ENCODE data around the gene C10orf90. TPM values are rescaled to one million over a fixed set of nuclear protein-coding genes. Genes with fewer than 3 reads are reported as not detected.
A peak's percentile ranks its signal among the peaks of the same experiment; 100 is the strongest.

The C10orf90 gene
- total RNA-seq, 2 experiments from 2014 or later, result not detected

GRCh38 chr10:126584836-126585235 is 85.7 kb downstream of the C10orf90 start:
- Mint-ChIP-seq H3K9me3 (no peaks in the 10 kb centered on the region), H3K36me3 (ENCODE audit: low read depth) (no peaks in the 10 kb centered on the region), H3K27ac (no peak overlapping the region), H3K4me1 (no peaks in the 10 kb centered on the region), H3K27me3 (no peaks in the 10 kb centered on the region), H3K4me3 (no peak overlapping the region)
- no peak for DNase-seq
- POLR2A ChIA-PET, result no interaction called here
- CTCF ChIA-PET, result no interaction called here

DNA sequence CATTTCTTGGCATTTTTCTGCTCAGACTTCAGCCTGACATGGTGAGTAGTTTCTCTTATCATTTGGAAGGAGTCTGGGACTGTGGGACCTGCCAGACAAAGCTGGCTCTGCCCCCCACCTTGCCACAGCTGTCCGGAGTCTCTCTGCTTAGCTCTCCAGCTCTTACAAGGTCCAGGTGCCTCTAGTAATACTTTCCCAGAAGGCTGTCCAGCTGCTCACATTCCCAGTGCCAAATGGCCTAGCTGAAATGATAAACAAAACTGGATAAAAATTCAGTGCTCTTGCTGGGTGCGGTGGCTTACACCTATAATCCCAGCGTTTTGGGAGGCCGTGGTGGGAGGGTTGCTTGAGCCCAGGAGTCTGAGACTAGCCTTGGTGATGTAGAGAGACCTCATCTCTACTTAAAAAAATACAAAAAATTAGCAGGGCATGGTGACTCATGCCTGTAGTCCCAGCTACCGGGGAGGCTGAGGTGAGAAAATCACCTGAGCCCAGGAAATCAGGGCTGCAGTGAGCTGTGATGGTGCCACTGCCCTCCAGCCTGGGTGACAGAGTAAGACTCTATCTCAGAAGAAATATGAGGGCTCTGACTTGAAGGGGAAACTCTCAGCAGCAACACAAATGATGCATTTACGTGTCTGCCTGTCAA is 86.8 kb downstream of the C10orf90 start:
- ChIA-PET POLR2A (no interaction called here), CTCF (no interaction called here)
- Mint-ChIP-seq H3K27ac (no peak overlapping the region), H3K4me1 (no peaks in the 10 kb centered on the region), H3K27me3 (no peaks in the 10 kb centered on the region), H3K9me3 (no peaks in the 10 kb centered on the region), H3K36me3 (ENCODE audit: low read depth) (no peaks in the 10 kb centered on the region), H3K4me3 (no peak overlapping the region)
- no peak for DNase-seq

DNA sequence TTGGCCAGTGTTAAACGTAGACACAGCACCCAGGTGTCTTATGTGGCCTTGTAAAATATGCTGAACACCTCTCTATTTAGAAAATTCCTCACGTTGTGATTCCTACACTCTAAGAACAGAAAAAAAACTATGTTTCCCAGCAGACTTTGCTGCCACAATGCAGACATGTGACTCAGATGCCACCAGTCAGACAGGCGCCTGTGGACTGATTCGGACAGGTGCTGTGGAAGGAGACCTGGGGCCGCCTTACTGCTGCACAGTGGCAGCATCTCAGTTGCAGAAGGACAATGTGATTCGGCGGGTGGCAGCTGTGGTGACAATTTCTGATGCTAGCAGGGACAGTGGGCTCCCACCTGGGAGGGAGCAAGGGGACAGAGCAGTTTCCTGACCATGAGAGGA is 88.8 kb downstream of the C10orf90 start:
- H3K27me3 Mint-ChIP-seq, result no peaks in the 10 kb centered on the region
- ChIA-PET CTCF (no interaction called here), POLR2A (interaction anchor here (0.6 kb wide), 1 partner anchor 1429 kb away, joined by 3 read pairs; no protein-coding TSS in a partner anchor)
- H3K4me3 Mint-ChIP-seq, result no peak overlapping the region
- H3K27ac Mint-ChIP-seq, result no peak overlapping the region
- H3K36me3 Mint-ChIP-seq (ENCODE audit: low read depth), result no peaks in the 10 kb centered on the region
- no peaks in the 10 kb centered on the region for H3K4me1 Mint-ChIP-seq
- H3K9me3 Mint-ChIP-seq, result no peaks in the 10 kb centered on the region
- DNase-seq, result no peak

GRCh38 chr10:126580873-126581647 is 89.4 kb downstream of the C10orf90 start:
- ChIA-PET CTCF (no interaction called here), POLR2A (no interaction called here)
- Mint-ChIP-seq H3K9me3 (no peaks in the 10 kb centered on the region), H3K4me3 (no peak overlapping the region), H3K36me3 (ENCODE audit: low read depth) (no peaks in the 10 kb centered on the region), H3K27me3 (no peaks in the 10 kb centered on the region), H3K27ac (no peak overlapping the region), H3K4me1 (no peaks in the 10 kb centered on the region)
- DNase-seq, result no peak

DNA sequence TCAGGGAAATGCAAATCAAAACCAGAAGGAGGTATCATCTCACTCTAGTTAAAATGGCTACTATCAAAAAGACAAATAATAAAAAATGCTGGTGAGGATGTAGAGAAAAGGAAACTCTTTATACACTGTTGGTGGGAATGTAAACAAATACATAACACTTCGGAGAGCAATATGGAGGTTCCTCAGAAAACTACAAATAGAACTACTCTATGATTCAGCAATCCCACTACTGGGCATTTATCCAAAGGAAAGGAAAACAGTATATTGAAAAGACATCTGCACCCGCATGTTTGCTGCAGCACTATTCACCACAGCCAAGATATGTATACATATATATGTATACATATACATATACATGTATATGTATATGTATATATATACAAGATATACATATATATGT is 94.2 kb downstream of the C10orf90 start:
- Mint-ChIP-seq H3K27ac (no peak overlapping the region), H3K27me3 (no peaks in the 10 kb centered on the region), H3K36me3 (ENCODE audit: low read depth) (no peaks in the 10 kb centered on the region), H3K4me3 (no peak overlapping the region), H3K9me3 (no peaks in the 10 kb centered on the region), H3K4me1 (no peaks in the 10 kb centered on the region)
- ChIA-PET POLR2A (no interaction called here), CTCF (no interaction called here)
- no peak for DNase-seq

DNA sequence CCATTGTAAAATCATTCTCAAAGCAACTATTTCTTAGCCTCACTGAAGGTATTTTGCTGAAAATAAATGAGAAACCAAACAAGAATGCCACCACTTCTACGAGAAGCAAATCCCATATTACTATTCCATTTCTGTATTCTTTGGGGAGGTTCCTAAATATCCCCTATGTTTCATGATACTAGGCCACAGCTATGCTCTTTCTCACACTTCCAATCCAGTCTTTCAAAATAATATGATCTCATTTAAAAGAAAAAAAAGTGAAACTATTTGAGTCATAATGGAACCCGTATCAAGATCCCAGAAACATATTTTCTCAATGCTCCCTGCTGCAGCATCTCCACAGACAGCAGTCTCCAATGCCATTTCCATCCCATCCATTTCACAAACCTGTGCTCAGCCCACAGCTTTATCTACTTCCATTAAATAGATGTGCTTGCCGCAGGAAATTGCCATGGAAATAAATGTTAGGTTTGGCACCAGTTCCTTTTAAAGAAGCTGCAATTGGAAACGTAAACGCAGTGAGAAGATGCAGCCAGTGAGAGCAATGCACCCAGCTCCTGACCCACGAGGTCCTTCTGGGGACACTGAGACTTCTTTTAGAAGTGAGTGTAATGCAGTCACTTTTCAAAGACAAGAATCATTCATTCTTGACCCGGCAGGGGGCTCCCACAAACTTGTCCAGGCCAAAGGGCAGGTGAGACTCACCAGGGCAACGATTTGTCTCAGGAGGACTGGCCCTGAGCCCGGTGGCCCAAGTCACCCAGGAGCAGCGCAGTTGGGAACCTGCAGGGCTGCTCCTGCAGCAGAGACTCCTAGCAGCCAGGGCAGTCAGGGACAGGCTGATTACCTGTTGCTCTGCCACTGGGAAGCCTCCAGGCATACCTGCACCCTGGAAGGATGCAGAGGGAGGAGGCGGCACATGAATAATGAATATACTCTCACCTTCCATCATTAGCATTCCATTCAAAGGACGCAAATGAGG is 99.6 kb downstream of the C10orf90 start:
- Mint-ChIP-seq H3K27ac (no peak overlapping the region), H3K9me3 (no peaks in the 10 kb centered on the region), H3K36me3 (ENCODE audit: low read depth) (no peaks in the 10 kb centered on the region), H3K4me3 (no peak overlapping the region), H3K27me3 (no peaks in the 10 kb centered on the region), H3K4me1 (no peaks in the 10 kb centered on the region)
- DNase-seq, result no peak
- POLR2A ChIA-PET, result no interaction called here
- CTCF ChIA-PET, result no interaction called here

DNA sequence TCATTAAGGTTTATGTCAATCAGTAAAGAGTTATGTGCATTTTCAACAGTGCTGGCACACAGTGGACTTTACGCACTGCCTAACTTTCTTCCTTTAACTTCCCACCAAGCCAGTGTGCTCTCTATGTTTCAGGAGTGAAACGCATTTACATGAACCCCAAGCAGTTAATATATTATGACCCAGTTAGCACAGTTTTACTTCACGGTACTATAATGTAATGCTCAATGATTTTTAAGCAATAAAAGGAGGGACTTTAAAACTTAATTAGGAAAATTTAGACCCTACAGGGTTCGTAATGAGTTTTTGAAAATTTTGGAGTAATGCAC is 100.3 kb downstream of the C10orf90 start:
- Mint-ChIP-seq H3K36me3 (ENCODE audit: low read depth) (no peaks in the 10 kb centered on the region), H3K27ac (no peak overlapping the region), H3K9me3 (no peaks in the 10 kb centered on the region), H3K4me3 (no peak overlapping the region), H3K4me1 (no peaks in the 10 kb centered on the region), H3K27me3 (no peaks in the 10 kb centered on the region)
- ChIA-PET POLR2A (no interaction called here), CTCF (no interaction called here)
- DNase-seq, result no peak

DNA sequence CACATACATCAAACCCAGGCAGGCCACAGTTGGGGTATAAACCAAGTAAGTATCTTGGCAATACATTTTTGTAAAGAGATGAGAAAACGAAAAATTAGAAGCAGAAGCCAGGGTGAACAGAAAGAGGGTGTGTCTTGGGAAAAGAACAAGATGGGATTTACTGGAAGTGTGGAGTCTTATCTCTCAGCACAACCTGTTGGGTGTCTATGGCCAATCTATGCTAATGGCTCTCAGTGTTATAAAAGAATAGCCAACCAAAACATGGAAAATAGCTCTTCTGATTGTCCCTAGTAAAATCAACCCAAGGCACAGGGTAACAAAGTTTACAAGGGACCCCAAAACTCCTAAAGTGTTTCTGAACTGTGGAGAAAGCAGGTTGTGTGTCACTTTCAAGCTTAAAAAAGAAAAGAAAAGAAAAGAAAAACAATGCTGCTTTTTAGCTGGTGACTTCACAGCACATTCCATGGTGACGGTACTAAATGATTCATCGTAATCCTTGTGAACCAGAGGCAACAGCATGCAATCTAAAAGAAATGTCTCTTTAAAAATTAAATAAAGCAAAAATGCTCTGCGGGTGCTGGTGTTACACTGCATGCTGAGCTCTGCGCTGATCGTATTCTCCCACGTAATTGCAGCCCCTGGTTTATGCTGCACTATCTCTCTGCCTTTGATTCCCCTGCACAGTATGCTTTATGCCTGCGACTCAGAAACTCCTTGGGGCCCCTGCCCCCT is 100.8 kb downstream of the C10orf90 start:
- Mint-ChIP-seq H3K36me3 (ENCODE audit: low read depth) (no peaks in the 10 kb centered on the region), H3K9me3 (no peaks in the 10 kb centered on the region), H3K4me1 (no peaks in the 10 kb centered on the region), H3K27ac (no peak overlapping the region), H3K4me3 (no peak overlapping the region), H3K27me3 (no peaks in the 10 kb centered on the region)
- ChIA-PET POLR2A (no interaction called here), CTCF (no interaction called here)
- no peak for DNase-seq

DNA sequence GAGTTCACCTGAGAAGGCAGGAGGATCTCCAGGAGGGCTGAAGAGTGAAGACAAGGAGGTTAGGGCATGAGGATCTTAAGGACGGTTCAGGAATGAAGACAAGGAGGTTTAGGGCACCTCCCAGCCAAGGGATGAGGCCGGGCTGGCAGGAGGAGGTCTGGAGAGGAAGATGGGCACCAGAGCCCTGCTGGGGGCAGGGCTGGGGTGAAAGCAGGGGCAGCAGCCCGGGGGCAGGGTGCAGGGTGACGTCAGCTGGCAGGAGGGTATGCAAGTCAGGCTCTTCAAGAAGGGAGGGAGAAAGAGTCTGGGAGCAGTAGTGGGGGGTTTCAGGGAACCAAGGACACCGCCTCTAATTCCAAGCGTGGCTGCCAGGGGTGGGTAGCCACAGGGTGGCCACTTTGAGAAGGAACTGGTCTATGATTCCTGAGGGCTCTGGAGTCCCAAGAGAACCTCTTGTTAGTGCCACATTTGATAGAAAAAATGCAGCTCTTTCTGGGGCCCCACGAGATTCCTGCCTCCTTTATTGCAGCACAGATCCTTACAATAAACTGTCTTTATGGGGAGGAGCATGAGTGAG is 101.6 kb downstream of the C10orf90 start:
- H3K9me3 Mint-ChIP-seq, result no peaks in the 10 kb centered on the region
- no peaks in the 10 kb centered on the region for H3K27me3 Mint-ChIP-seq
- no peaks in the 10 kb centered on the region for H3K36me3 Mint-ChIP-seq (ENCODE audit: low read depth)
- H3K4me3 Mint-ChIP-seq, result no peak overlapping the region
- H3K27ac Mint-ChIP-seq, result no peak overlapping the region
- no peaks in the 10 kb centered on the region for H3K4me1 Mint-ChIP-seq
- ChIA-PET POLR2A (no interaction called here), CTCF (no interaction called here)
- DNase-seq, result no peak

DNA sequence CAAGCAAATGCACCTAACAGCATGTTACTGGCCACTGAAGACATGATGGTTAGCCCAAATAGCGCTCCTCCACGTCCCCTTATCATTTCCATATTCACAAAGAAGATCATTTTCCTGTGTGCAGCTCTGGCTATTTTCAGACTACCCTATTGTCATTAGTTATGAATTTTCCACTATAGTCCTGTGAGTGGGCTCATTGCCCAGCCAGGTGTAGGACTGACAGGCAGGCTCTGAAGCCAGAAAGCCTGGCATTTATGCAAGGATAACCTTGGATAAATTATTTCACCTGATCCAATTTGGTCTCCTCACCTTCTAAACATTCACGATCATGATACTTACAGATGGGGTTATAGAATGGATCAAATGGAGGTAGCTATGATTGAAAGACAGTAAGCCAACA is 104.6 kb downstream of the C10orf90 start:
- Mint-ChIP-seq H3K4me1 (no peaks in the 10 kb centered on the region), H3K36me3 (ENCODE audit: low read depth) (no peaks in the 10 kb centered on the region), H3K27ac (no peak overlapping the region), H3K27me3 (no peaks in the 10 kb centered on the region), H3K9me3 (no peaks in the 10 kb centered on the region), H3K4me3 (no peak overlapping the region)
- no peak for DNase-seq
- POLR2A ChIA-PET, result no interaction called here
- CTCF ChIA-PET, result no interaction called here

DNA sequence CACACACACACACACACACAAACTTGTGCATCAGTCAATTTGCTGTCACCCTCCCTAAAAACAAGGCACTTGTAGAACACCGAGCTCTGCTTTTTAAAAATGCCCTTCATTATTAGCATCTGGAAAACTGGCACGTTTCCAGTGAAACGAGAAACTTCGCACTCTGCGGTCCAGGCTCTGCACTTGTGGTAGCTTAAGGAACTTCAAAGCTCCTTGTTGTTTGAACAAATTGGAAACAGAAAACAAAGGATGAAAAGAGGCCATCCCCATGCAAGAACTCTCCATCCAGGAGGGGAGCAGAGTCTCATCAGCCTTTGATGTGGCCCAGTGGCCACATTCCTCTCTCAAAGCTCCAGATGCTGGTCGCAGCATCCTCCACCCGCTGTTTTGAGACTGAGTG is 105.1 kb downstream of the C10orf90 start:
- Mint-ChIP-seq H3K4me1 (no peaks in the 10 kb centered on the region), H3K9me3 (no peaks in the 10 kb centered on the region), H3K36me3 (ENCODE audit: low read depth) (no peaks in the 10 kb centered on the region), H3K4me3 (no peak overlapping the region), H3K27me3 (no peaks in the 10 kb centered on the region), H3K27ac (no peak overlapping the region)
- ChIA-PET CTCF (no interaction called here), POLR2A (no interaction called here)
- DNase-seq, result peak; percentile 8

DNA sequence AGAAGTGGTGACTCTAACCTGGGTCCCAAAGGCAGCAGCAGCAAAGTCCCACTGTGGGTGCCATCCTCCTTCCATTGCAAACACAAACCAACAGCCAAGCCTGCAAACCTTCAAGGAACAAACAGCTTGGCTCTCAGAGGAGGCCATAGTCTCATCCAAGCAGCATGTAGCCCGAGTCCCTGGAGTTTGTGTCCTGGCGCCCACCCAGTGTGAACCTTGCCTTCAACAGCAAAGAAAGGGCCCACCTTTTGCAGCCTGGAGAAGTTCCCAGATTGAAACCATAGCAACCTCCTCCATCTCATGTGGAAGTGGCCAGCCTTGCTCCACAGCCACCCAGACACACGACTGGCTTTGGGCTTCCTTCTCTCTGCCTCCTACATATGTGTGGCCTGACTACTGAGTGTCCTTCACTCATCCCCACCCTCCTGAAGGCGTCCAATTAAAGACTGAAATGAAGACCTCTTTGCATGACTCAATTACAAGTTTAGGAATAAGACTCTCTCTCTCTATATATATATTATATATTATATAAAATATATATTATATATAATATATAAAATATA is 106.1 kb downstream of the C10orf90 start:
- no peaks in the 10 kb centered on the region for H3K27me3 Mint-ChIP-seq
- no peak for DNase-seq
- H3K4me3 Mint-ChIP-seq, result no peak overlapping the region
- CTCF ChIA-PET, result no interaction called here
- no peak overlapping the region for H3K27ac Mint-ChIP-seq
- no peaks in the 10 kb centered on the region for H3K4me1 Mint-ChIP-seq
- POLR2A ChIA-PET, result no interaction called here
- H3K36me3 Mint-ChIP-seq (ENCODE audit: low read depth), result no peaks in the 10 kb centered on the region
- no peaks in the 10 kb centered on the region for H3K9me3 Mint-ChIP-seq
